Lung (tissue), 16 donors: ENCODE measurements around the gene SLC17A7. TPM values are rescaled to one million over a fixed set of nuclear protein-coding genes. Genes with fewer than 3 reads are reported as not detected.

Experiments used
- ATAC-seq: fragments of 200-7000 bp; cut with Tn5 transposase; one replicate; pipeline ENCODE4 v1.9.1; 2020; ENCODE audit warnings: moderate number of reproducible peaks; ENCODE audit not compliant: insufficient read depth, low FRiP score
- DNase-seq, 3 donors: peaks; one replicate each; pipeline ENCODE4 v3.0.0-alpha.2; 2013 to 2017
- H3K27ac ChIP-seq, 2 donors: one replicate each; pipeline ENCODE4 v1.5.1; 2013; ENCODE audit warnings: mild to moderate bottlenecking in 2 of 2, moderate library complexity in 2 of 2, control low read depth in 1 of 2, inconsistent platforms in 1 of 2, low read depth in 1 of 2, low read length in 1 of 2
- H3K27me3 ChIP-seq, 3 donors: one replicate each; pipeline ENCODE4 v1.5.1; 2013; ENCODE audit warnings: low read length in 2 of 3; ENCODE audit not compliant: control insufficient read depth in 3 of 3, insufficient read depth in 3 of 3
- H3K36me3 ChIP-seq, 4 donors: one replicate each; pipeline ENCODE4 v1.5.1; 2013; ENCODE audit warnings: low read length in 4 of 4, mild to moderate bottlenecking in 1 of 4, moderate library complexity in 1 of 4; ENCODE audit not compliant: control insufficient read depth in 4 of 4, insufficient read depth in 4 of 4
- H3K4me1 ChIP-seq, 5 donors: one replicate each; pipeline ENCODE4 v1.5.1; 2013; ENCODE audit warnings: low read length in 5 of 5, mild to moderate bottlenecking in 2 of 5, moderate library complexity in 1 of 5; ENCODE audit not compliant: control insufficient read depth in 5 of 5, insufficient read depth in 5 of 5
- H3K4me3 ChIP-seq: one replicate; pipeline ENCODE4 v1.5.1; 2013; ENCODE audit warnings: mild to moderate bottlenecking, control low read depth, moderate library complexity
- H3K9ac ChIP-seq, 2 donors: one replicate each; pipeline ENCODE4 v1.5.1; 2013; ENCODE audit warnings: low read length in 2 of 2, control low read depth in 1 of 2; ENCODE audit not compliant: insufficient read depth in 1 of 2
- H3K9me3 ChIP-seq, 4 donors: one replicate each; pipeline ENCODE4 v1.5.1; 2013; ENCODE audit warnings: low read length in 3 of 4, mild to moderate bottlenecking in 1 of 4, moderate library complexity in 1 of 4; ENCODE audit not compliant: control insufficient read depth in 4 of 4, insufficient read depth in 3 of 4
- CTCF ChIP-seq: IDR thresholded peaks from 2 replicates; pipeline ENCODE4 v1.5.1; 2012; ENCODE audit warnings: mild to moderate bottlenecking; ENCODE audit errors: control extremely low read depth, extremely low read depth
- WGBS, 2 donors: extraction: QIAGEN DNeasy Blood & Tissue Kit; methylation state at CpG; one replicate each; pipeline ENCODE4 v1.1.7; 2013; 5-methylcytosine and 5-hydroxymethylcytosine counted together
- long read RNA-seq, 5 donors: transcript quantifications; one replicate each; lab custom pipeline, GENCODE V29; 2026
- polyA plus RNA-seq, 2 donors: library from polyadenylated mRNA; stranded (reverse); fragments of 200-250 nt; gene quantifications; one replicate each; pipeline ENCODE4 v1.2.1, GENCODE V29; 2013
- total RNA-seq, 2 donors: library from RNA; depleted of rRNA in 1 of 2; stranded (reverse); fragments of >200 nt in 1 of 2; gene quantifications; one replicate each; pipeline ENCODE4 v1.2.1, GENCODE V29; 2014 to 2021
- donor health status: control.
- donor health status: control.
- donor health status: Bipolar disorder and iron deficiency.
- donor health status: healthy.
- donor health status: DM: yes; HTN: yes; CAD: no.

Gene SLC17A7
- total RNA-seq (under 1 TPM; 0.31 to 0.51 TPM), polyA plus RNA-seq (under 1 TPM; 0.10 to 0.30 TPM)
- long read RNA-seq, donor 1, partial matches to known transcripts, result 337 of 404 reads
- long read RNA-seq, donor 1, other reads (novel, unspliced or antisense), result 67 of 404 reads
- long read RNA-seq, donor 2, result 0 reads
- long read RNA-seq, donor 3, partial matches to known transcripts, result 3,302 of 3,443 reads
- long read RNA-seq, donor 3, other reads (novel, unspliced or antisense), result 141 of 3,443 reads
- long read RNA-seq, donor 4, result 0 reads
- long read RNA-seq, donor 5, partial matches to known transcripts, result 875 of 2,670 reads
- long read RNA-seq, donor 5, other reads (novel, unspliced or antisense), result 1,795 of 2,670 reads

GRCh38 chr19:49441210-49441959, at the start of gene SLC17A7:
Gene SLC17A7 (minus strand): TSS chr19:49441527. CDS start chr19:49441379, 148 bp downstream.
- H3K9ac ChIP-seq, result no peak within 1 kb of the TSS
- no peak within 1 kb of the TSS for H3K4me3 ChIP-seq
- H3K27me3 ChIP-seq, result peaks cover 0 to 61% (median 56%) of the 10 kb centered on the region in 3 donors

GRCh38 chr19:49490287-49491029, 49.1 kb upstream of the SLC17A7 start:
- DNase-seq, result no peak
- WGBS, 2 donors, result 89 to 91% methylated on average over 27 of the region's 27 CpGs

More at GRCh38 chr19:49441210-49441959, at the start of gene SLC17A7:
- 3 to 7% methylated on average over 28 to 56 of the region's 56 CpGs for WGBS, 2 donors
- no peak for ATAC-seq
- H3K9me3 ChIP-seq, result peaks cover 0 to under 1% (median 0%) of the 10 kb centered on the region in 4 donors
- no peak within 1 kb of the TSS for H3K27ac ChIP-seq
- H3K4me1 ChIP-seq, result peaks cover 0 to 5% (median 0%) of the 10 kb centered on the region in 5 donors
- no peak for TF ChIP-seq CTCF
- no peak for DNase-seq
- peaks cover 0 to 2% (median 0%) of the 10 kb centered on the region in 4 donors for H3K36me3 ChIP-seq

GRCh38 chr19:49489601-49490167, 48.4 kb upstream of the SLC17A7 start:
- peak overlapping the region; percentile 52 to 83 for H3K27ac ChIP-seq
- TF ChIP-seq CTCF, result no peak
- H3K36me3 ChIP-seq, result peaks cover 23 to 43% (median 35%) of the 10 kb centered on the region in 4 donors
- H3K27me3 ChIP-seq, result no peaks in the 10 kb centered on the region
- H3K4me1 ChIP-seq, result peaks cover 2 to 14% (median 6%) of the 10 kb centered on the region in 5 donors
- DNase-seq, result no peak
- no peak for ATAC-seq
- no peaks in the 10 kb centered on the region for H3K9me3 ChIP-seq
- WGBS, 2 donors, result 70% methylated on average over 15 of the region's 15 CpGs
- H3K9ac ChIP-seq, result peak overlapping the region; percentile 98 to 100
- no peak overlapping the region for H3K4me3 ChIP-seq

More at GRCh38 chr19:49490287-49491029, 49.1 kb upstream of the SLC17A7 start:
- no peak overlapping the region for H3K9ac ChIP-seq
- peaks cover 2 to 14% (median 6%) of the 10 kb centered on the region in 5 donors for H3K4me1 ChIP-seq
- H3K9me3 ChIP-seq, result no peaks in the 10 kb centered on the region
- peak overlapping the region in 1 of 2 donors; percentile 52 for H3K27ac ChIP-seq
- TF ChIP-seq CTCF, result no peak
- H3K4me3 ChIP-seq, result no peak overlapping the region
- H3K36me3 ChIP-seq, result peaks cover 23 to 43% (median 35%) of the 10 kb centered on the region in 4 donors
- ATAC-seq, result no peak
- H3K27me3 ChIP-seq, result no peaks in the 10 kb centered on the region
